Neural progenitor cell (in vitro differentiated cells): ENCODE data around the gene FBXL13. TPM values are rescaled to one million over a fixed set of nuclear protein-coding genes. Genes with fewer than 3 reads are reported as not detected.
"Not testable (repeated sequence)": the region's sequence is repeated elsewhere in the genome, so short reads cannot be mapped to it uniquely, and the experiment has no call there.

Source experiments
- DNase-seq: peaks from one replicate; pipeline ENCODE4 v3.0.0-alpha.2; 2016; ENCODE audit warnings: low spot score
- H2AFZ ChIP-seq: fragments of 200-600 bp; sonication (generic); replicated peaks from 2 replicates; pipeline ENCODE4 v1.6.1; 2016; ENCODE audit warnings: antibody characterized with exemption
- H3F3A ChIP-seq: fragments of 200-600 bp; sonication (generic); 2 replicates; pipeline ENCODE4 v1.6.1; 2016; ENCODE audit warnings: antibody characterized with exemption, low read depth
- H3K27ac ChIP-seq: fragments of 200-600 bp; sonication (generic); 2 replicates; pipeline ENCODE4 v1.5.1; 2016; ENCODE audit warnings: mild to moderate bottlenecking
- H3K27me3 ChIP-seq: fragments of 200-600 bp; sonication (generic); 2 replicates; pipeline ENCODE4 v1.6.1; 2016; ENCODE audit warnings: mild to moderate bottlenecking, moderate library complexity
- H3K36me3 ChIP-seq: fragments of 200-600 bp; sonication (generic); 2 replicates; pipeline ENCODE4 v1.5.1; 2016
- H3K4me1 ChIP-seq: fragments of 200-600 bp; sonication (generic); 2 replicates; pipeline ENCODE4 v1.6.1; 2016; ENCODE audit warnings: mixed run types
- H3K4me2 ChIP-seq: fragments of 200-600 bp; sonication (generic); 2 replicates; pipeline ENCODE4 v1.6.1; 2016
- H3K4me3 ChIP-seq: fragments of 200-600 bp; sonication (generic); 2 replicates; pipeline ENCODE4 v1.5.1; 2016
- H3K79me2 ChIP-seq: fragments of 200-600 bp; sonication (generic); 2 replicates; pipeline ENCODE4 v1.6.1; 2016; ENCODE audit warnings: low read depth
- H3K9ac ChIP-seq: fragments of 200-600 bp; sonication (generic); 2 replicates; pipeline ENCODE4 v1.6.1; 2016
- H3K9me3 ChIP-seq: fragments of 200-600 bp; sonication (generic); 2 replicates; pipeline ENCODE4 v1.5.1; 2016; ENCODE audit warnings: low read depth
- H4K20me1 ChIP-seq: fragments of 200-600 bp; sonication (generic); 2 replicates; pipeline ENCODE4 v1.6.1; 2016; ENCODE audit warnings: low read depth
- H3K27ac Mint-ChIP-seq: 3 replicates; pipeline ENCODE4 v1.8.0; 2021; ENCODE audit warnings: mixed read lengths
- H3K27me3 Mint-ChIP-seq: 2 replicates; pipeline ENCODE4 v1.8.0; 2022; ENCODE audit warnings: low read depth, mild to moderate bottlenecking, inconsistent platforms, moderate library complexity, mixed read lengths; ENCODE audit not compliant: insufficient read depth
- H3K36me3 Mint-ChIP-seq: 3 replicates; pipeline ENCODE4 v1.8.0; 2021; ENCODE audit warnings: mixed read lengths
- H3K4me1 Mint-ChIP-seq: 3 replicates; pipeline ENCODE4 v1.8.0; 2021; ENCODE audit warnings: mixed read lengths
- H3K4me3 Mint-ChIP-seq: 3 replicates; pipeline ENCODE4 v1.8.0; 2021; ENCODE audit warnings: mild to moderate bottlenecking, moderate library complexity, mixed read lengths
- H3K9me3 Mint-ChIP-seq: 3 replicates; pipeline ENCODE4 v1.8.0; 2020; ENCODE audit warnings: mixed read lengths
- CTCF ChIP-seq: fragments of 200-600 bp; sonication (generic); IDR thresholded peaks from 2 replicates; pipeline ENCODE4 v1.5.1; 2017; ENCODE audit warnings: antibody characterized with exemption, mild to moderate bottlenecking
- EZH2 ChIP-seq: fragments of 200-600 bp; sonication (generic); IDR thresholded peaks from 2 replicates; pipeline ENCODE4 v1.6.1; 2017; ENCODE audit warnings: antibody characterized with exemption, mild to moderate bottlenecking, moderate library complexity
- EZH2phosphoT487 ChIP-seq: fragments of 200-600 bp; sonication (generic); IDR thresholded peaks from 2 replicates; pipeline ENCODE4 v1.6.1; 2017; ENCODE audit warnings: antibody characterized with exemption
- total RNA-seq: library from RNA; depleted of rRNA; stranded (reverse); fragments of >200 nt; gene quantifications from 2 replicates; pipeline ENCODE4 v1.2.3, GENCODE V29; 2015; ENCODE audit warnings: low replicate concordance

The FBXL13 gene
- total RNA-seq, 1 donor from 2014 or later, result 8.2 TPM

GRCh38 chr7:102978284-102978683 lies 96.3 kb downstream of the FBXL13 start:
- no peak overlapping the region for H3K4me2 ChIP-seq
- H2AFZ ChIP-seq, result no peak overlapping the region

DNA sequence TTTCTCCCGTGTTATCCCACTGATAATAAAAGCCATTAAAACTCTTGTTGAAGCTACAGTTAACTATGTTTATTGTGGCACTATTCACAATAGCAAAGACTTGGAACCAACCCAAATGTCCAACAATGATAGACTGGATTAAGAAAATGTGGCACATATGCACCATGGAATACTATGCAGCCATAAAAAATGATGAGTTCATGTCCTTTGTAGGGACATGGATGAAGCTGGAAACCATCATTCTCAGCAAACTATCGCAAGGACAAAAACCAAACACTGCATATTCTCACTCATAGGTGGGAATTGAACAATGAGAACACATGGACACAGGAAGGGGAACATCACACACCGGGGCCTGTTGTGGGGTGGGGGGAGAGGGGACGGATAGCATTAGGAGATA lies 97.0 kb downstream of the FBXL13 start:
- not testable (repeated sequence) for H3K4me1 Mint-ChIP-seq, H3K4me3 Mint-ChIP-seq, H3K27ac Mint-ChIP-seq, H4K20me1 ChIP-seq, H3K4me2 ChIP-seq, H2AFZ ChIP-seq, H3K27me3 ChIP-seq, H3K9me3 ChIP-seq, H3K36me3 ChIP-seq, DNase-seq, H3K4me3 ChIP-seq, H3K27ac ChIP-seq, H3K9ac ChIP-seq, H3K79me2 ChIP-seq, H3F3A ChIP-seq, H3K27me3 Mint-ChIP-seq, H3K9me3 Mint-ChIP-seq, H3K4me1 ChIP-seq, H3K36me3 Mint-ChIP-seq

More at GRCh38 chr7:102978284-102978683, 96.3 kb downstream of the FBXL13 start:
- Histone ChIP-seq H3K79me2 (no peaks in the 10 kb centered on the region), H3K27ac (no peak overlapping the region), H3K27me3 (no peaks in the 10 kb centered on the region), H3K9me3 (no peaks in the 10 kb centered on the region), H3K4me3 (no peak overlapping the region), H4K20me1 (no peaks in the 10 kb centered on the region), H3F3A (no peaks in the 10 kb centered on the region), H3K9ac (no peak overlapping the region), H3K36me3 (no peaks in the 10 kb centered on the region), H3K4me1 (no peaks in the 10 kb centered on the region)
- TF ChIP-seq EZH2phosphoT487 (no peak), CTCF (no peak), EZH2 (no peak)
- no peak for DNase-seq
- Mint-ChIP-seq H3K27ac (no peak overlapping the region), H3K36me3 (peaks cover 2% of the 10 kb centered on the region), H3K9me3 (peaks cover 4% of the 10 kb centered on the region), H3K4me1 (no peaks in the 10 kb centered on the region), H3K27me3 (no peaks in the 10 kb centered on the region), H3K4me3 (no peak overlapping the region)

- no peaks in the 10 kb centered on the region for H3K4me1 ChIP-seq
- TF ChIP-seq CTCF (no peak), EZH2 (no peak), EZH2phosphoT487 (no peak)
- no peaks in the 10 kb centered on the region for H3K79me2 ChIP-seq
- H3K9ac ChIP-seq, result no peak overlapping the region
- no peaks in the 10 kb centered on the region for H3F3A ChIP-seq
- no peaks in the 10 kb centered on the region for H3K9me3 ChIP-seq
- Mint-ChIP-seq H3K36me3 (peaks cover 4% of the 10 kb centered on the region), H3K4me1 (no peaks in the 10 kb centered on the region), H3K9me3 (peaks cover 4% of the 10 kb centered on the region), H3K27me3 (no peaks in the 10 kb centered on the region), H3K4me3 (no peak overlapping the region), H3K27ac (no peak overlapping the region)
- H3K27me3 ChIP-seq, result no peaks in the 10 kb centered on the region
- no peak overlapping the region for H2AFZ ChIP-seq
- H3K4me2 ChIP-seq, result no peak overlapping the region
- no peak overlapping the region for H3K27ac ChIP-seq
- no peaks in the 10 kb centered on the region for H3K36me3 ChIP-seq
- DNase-seq, result no peak
- H3K4me3 ChIP-seq, result no peak overlapping the region
- no peaks in the 10 kb centered on the region for H4K20me1 ChIP-seq
Measured at GRCh38 chr7:102976493-102976892, 98.1 kb downstream of the FBXL13 start.

- H3K4me3 ChIP-seq, result no peak overlapping the region
- H3K36me3 Mint-ChIP-seq, result peaks cover 4% of the 10 kb centered on the region
- H3K27me3 Mint-ChIP-seq, result no peaks in the 10 kb centered on the region
- H3K9me3 ChIP-seq, result no peaks in the 10 kb centered on the region
- TF ChIP-seq EZH2, result no peak
- TF ChIP-seq EZH2phosphoT487, result no peak
- DNase-seq, result no peak
- no peak overlapping the region for H2AFZ ChIP-seq
- H3K4me3 Mint-ChIP-seq, result no peak overlapping the region
- H3K79me2 ChIP-seq, result no peaks in the 10 kb centered on the region
- H3K9me3 Mint-ChIP-seq, result peaks cover 4% of the 10 kb centered on the region
- no peaks in the 10 kb centered on the region for H4K20me1 ChIP-seq
- H3K27ac Mint-ChIP-seq, result no peak overlapping the region
- H3F3A ChIP-seq, result no peaks in the 10 kb centered on the region
- no peaks in the 10 kb centered on the region for H3K27me3 ChIP-seq
- no peak overlapping the region for H3K27ac ChIP-seq
- no peak overlapping the region for H3K4me2 ChIP-seq
- no peak overlapping the region for H3K9ac ChIP-seq
- no peaks in the 10 kb centered on the region for H3K4me1 Mint-ChIP-seq
- no peaks in the 10 kb centered on the region for H3K36me3 ChIP-seq
- no peaks in the 10 kb centered on the region for H3K4me1 ChIP-seq
Measured at GRCh38 chr7:102975854-102976253, 98.7 kb downstream of the FBXL13 start.
